Skin epidermis (tissue), 12 donors: Measurements from ENCODE around the gene VPS4A.

Experiments
- H3K27ac ChIP-seq, 21 experiments: fragments of 200-600 bp; sonication (generic) in 11 of 21; one replicate each; pipeline ENCODE4 v1.5.0; 2020; ENCODE audit warnings: mild to moderate bottlenecking in 3 of 21, inconsistent platforms in 2 of 21, moderate library complexity in 2 of 21
- H3K4me3 ChIP-seq, 7 experiments: fragments of 200-600 bp; sonication (generic) in 2 of 7; one replicate each; pipeline ENCODE4 v1.5.0; 2020; ENCODE audit warnings: inconsistent platforms in 2 of 7, mild to moderate bottlenecking in 2 of 7, moderate library complexity in 1 of 7

Gene VPS4A

DNA sequence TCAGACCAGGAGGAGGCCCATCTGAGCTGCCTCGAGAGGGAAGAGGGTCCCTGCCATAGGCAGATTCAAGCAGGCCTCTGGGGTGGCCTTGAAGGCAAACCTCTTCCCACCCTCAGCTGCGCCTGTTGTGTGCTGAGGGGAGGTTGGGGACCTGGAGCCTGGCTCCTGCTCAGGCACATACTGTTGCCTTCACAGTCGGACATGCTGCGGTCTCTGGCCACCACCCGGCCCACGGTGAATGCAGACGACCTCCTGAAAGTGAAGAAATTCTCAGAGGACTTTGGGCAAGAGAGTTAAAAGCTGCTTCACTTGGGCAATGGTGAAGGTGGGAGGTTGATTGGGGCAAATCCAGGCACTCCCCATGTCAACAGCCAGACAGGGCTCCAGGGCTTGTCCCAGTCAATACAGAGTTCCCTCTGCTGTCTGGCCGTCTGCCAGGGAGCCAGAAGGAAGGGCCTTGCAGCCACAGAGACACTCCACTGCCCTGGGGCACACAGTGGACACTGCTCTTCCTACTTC, 12.9 kb downstream of the VPS4A start:
- H3K4me3 ChIP-seq, result no peak overlapping the region
- H3K27ac ChIP-seq, result no peak overlapping the region

- H3K4me3 ChIP-seq, result no peak overlapping the region
- H3K27ac ChIP-seq, result no peak overlapping the region
Observed at GRCh38 chr16:69324585-69325253, 13.6 kb downstream of the VPS4A start.

DNA sequence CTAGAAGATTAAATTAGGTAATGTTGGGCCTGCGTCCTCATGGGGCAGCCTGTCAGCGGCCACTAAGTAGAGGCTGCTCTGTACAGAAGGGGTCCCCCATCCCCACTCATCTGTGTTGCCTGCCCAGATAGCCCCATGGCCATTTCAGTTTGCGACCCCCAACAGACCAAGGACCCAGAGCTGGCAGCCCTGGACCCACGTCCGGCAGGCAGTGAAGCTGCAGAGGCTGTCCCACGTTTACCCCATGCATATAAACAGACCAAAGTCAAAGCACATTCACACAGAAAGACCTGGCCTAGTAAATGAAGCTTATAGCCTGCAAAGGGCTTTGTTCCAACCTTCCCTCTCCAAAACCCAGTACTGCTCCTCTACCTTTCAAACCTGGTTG, 14.6 kb downstream of the VPS4A start:
- no peak overlapping the region for H3K4me3 ChIP-seq
- no peak overlapping the region for H3K27ac ChIP-seq

DNA sequence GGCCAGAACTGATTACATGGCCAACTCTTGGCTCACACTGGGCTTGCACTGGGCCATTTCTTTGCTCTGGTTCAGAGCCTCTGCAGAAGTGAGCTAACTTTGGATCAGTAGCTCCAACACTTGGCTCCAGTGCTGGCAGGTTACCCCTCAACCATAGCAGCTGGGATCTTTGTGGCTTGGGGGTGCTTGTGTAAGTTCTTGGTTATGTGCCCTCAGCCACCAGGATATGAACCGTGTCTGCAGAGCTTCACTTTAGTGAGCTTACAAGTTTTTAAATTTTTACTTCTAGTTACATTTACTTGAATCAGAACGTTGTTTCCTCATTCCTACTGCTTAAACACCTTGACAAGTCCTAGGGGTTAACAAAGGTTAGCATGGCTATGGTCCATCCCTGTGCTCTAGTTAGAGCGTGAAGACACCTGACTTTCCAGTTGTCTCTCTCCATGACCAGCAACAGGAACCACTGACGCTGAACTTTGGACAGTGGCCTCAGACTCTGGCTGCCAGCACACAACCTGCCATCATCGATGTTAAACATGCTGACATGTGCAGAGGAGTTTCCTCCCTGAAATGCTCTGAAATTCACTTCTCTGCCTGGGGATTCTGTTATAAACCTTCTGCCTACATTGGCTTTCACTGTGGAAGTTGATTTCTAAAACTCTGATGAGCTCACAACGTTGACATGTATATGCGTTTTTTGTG, 15.2 kb downstream of the VPS4A start:
- H3K27ac ChIP-seq, result no peak overlapping the region
- H3K4me3 ChIP-seq, result no peak overlapping the region

DNA sequence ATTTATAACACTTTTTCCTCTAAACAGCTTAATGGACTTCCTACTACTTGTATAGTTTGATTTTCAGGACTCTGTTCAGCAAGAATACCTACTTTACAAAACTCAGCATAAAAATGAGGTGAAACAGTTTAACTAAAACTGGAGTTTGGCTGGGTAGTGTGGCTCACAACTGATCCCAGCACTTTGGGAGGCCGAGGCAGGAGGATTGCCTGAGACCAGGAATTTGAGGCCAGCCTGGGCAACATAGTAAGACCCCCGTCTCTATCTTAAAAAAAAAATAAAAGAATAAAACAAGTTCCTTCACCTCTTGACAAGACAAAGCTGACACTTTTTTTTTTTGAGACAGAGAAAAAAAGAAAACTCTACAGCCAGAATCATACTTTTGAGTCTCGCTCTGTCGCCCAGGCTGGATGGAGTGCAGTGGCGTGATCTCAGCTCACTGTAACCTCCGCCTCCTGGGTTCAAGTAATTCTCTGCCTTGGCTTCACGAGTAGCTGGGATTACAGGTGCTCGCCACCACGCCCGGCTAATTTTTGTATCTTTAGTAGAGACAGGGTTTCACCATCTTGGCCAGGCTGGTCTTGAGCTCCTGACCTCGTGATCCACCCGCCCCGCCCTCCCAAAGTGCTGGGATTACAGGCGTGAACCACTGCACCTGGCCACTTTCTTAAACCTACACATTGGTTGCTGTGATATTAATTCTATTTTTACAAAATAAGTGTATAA, 16.6 kb downstream of the VPS4A start:
- Histone ChIP-seq H3K4me3 (no peak overlapping the region), H3K27ac (peak overlapping the region in 2 of 21 experiments; percentile 30 to 91)

DNA sequence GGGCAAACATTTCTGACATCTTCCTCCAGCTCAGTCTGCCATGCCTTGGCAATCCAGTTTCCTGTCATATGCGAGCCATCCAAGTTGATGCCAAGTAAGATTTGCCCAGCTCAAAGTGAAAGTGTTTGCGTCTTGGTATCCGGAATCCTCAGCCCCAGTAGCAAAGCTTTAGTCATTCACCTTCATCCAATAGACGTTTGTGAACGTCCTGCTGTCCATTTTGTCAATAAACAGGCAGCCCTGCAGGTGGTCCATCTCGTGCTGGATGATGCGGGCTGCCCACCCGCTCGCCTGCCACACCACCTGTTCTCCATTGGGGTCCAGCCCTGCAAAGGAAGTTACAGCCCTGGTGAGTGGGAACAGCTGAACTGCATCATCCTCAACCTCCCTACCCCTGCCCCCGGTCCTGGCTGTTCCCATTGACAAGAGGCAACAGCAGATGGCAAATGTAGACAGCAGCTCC, 17.7 kb downstream of the VPS4A start:
- Histone ChIP-seq H3K4me3 (peak overlapping the region in 4 of 7 experiments; percentile 93 to 100 (median 98)), H3K27ac (peak overlapping the region in 6 of 21 experiments; percentile 27 to 95 (median 59))

- H3K4me3 ChIP-seq, result peak overlapping the region; percentile 75 to 100 (median 93)
- H3K27ac ChIP-seq, result peak overlapping the region in 20 of 21 experiments; percentile 48 to 97 (median 91)
Observed at GRCh38 chr16:69329369-69330285, 18.5 kb downstream of the VPS4A start.

- H3K27ac ChIP-seq, result peak within 1 kb of the TSS; percentile 56 to 97 (median 91)
- H3K4me3 ChIP-seq, result peak within 1 kb of the TSS; percentile 75 to 100 (median 93)
Observed at GRCh38 chr16:69330286-69331109, 19.3 kb downstream of the VPS4A start, which contains the start of gene PDF. Gene PDF (minus strand): TSS chr16:69330588. CDS start chr16:69330570, 18 bp downstream.

GRCh38 chr16:69334696-69335095, 23.5 kb downstream of the VPS4A start:
- Histone ChIP-seq H3K27ac (no peak overlapping the region), H3K4me3 (no peak overlapping the region)

DNA sequence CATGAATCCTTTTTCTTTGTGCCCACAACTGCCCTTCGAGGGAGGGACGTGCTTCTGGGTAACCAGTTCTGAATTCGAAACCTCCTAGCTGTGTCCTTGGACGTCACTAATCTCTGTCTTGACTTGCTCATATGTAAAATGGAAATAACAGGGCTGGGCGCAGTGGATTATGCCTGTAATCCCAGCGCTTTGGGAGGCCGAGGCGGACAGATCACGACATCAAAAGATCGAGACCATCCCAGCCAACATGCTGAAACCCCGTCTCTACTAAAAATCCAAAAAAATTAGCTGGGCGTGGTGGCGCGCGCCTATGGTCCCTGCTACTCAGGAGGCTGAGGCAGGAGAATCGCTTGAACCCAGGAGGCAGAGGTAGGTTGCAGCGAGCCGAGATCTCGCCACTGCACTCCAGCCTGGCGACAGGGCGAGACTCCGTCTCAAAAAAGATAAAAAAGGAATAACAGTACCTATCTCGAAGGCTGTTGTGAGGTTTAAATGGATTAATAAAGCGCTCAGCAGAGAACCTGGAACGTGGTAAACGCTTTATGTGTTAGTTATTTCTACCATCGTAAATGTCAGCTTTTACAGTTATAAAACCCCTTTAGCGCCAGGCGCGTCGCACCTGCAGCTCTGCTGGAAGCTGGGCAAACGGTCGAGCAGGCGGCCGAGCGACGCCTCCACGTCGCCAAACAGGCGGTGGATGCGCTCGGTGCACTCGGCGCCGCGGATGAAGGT, 27.6 kb downstream of the VPS4A start:
- H3K27ac ChIP-seq, result peak overlapping the region; percentile 71 to 97 (median 88)
- H3K4me3 ChIP-seq, result peak overlapping the region; percentile 58 to 96 (median 85)

- peak within 1 kb of the TSS; percentile 58 to 96 (median 85) for H3K4me3 ChIP-seq
- H3K27ac ChIP-seq, result peak within 1 kb of the TSS; percentile 71 to 97 (median 89)
Observed at GRCh38 chr16:69339289-69340094, 28.3 kb downstream of the VPS4A start, which contains the start of the genes COG8 and NIP7. Gene COG8 (minus strand): TSS chr16:69339564. CDS start chr16:69339552, 12 bp downstream. Gene NIP7 (plus strand): TSS chr16:69339772. CDS start chr16:69339830, 58 bp downstream.

GRCh38 chr16:69340095-69340644, 29.0 kb downstream of the VPS4A start:
- H3K4me3 ChIP-seq, result peak overlapping the region; percentile 58 to 96 (median 85)
- peak overlapping the region; percentile 55 to 97 (median 89) for H3K27ac ChIP-seq

DNA sequence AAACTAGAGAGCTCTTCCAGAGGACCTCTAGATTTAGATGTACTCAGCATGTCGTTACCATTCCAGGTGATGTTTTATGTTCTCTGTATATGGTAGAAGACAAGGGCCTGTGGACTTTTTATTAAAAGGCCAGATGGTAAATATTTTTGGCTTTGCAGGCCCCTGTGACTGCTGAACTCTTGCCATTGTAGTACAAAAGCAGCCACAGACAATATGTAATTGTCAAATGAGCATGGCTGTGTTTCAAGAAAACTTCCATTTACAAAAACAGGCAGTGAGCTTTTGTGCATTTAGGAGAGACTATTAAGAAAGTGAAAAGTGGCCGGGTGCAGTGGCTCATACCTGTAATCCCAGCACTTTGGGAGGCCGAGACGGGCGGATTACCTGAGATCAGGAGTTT, 33.0 kb downstream of the VPS4A start:
- H3K4me3 ChIP-seq, result no peak overlapping the region
- H3K27ac ChIP-seq, result no peak overlapping the region

- peak overlapping the region in 1 of 21 experiments; percentile 0 for H3K27ac ChIP-seq
- no peak overlapping the region for H3K4me3 ChIP-seq
Observed at GRCh38 chr16:69345923-69346322, 34.8 kb downstream of the VPS4A start.

DNA sequence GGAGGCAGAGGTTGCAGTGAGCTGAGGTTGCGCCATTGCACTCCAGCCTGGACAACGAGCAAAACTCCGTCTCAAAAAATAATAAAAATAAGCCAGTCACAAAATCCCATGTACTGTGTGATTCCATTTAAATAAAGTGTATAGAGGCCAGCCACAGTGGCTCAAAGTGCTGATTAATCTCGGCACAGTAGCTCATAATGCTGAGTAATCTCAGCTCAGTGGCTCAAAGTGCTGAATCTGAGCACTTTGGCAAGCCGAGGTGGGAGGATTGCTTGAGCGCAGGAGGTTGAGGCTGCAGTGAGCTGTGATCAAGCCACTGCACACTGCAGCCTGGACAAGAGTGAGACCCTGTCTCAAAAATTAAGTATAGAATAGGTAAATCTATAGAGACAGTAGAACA, 35.5 kb downstream of the VPS4A start:
- Histone ChIP-seq H3K27ac (peak overlapping the region in 1 of 21 experiments; percentile 0), H3K4me3 (no peak overlapping the region)

DNA sequence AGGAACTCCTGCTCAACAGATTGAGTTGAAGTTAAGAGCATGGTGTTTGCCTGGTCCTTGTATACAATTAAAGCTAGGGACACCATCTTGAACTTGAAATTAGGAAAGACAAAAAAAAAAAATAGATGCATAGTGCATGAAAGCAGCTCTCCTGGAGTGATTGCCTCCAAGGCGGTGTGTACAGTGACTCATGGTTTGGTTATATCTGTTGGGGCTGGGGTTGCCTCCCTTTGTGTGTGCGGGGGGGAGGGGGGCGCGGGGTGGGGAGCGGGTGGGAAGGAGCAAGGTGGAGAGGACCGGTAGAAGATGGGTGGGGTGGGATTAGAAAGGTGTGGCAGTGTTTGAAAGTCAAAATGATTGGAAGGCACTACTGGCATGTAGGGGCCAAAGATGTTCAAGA, 37.1 kb downstream of the VPS4A start:
- no peak overlapping the region for H3K4me3 ChIP-seq

More for the DNA sequence above, 37.1 kb downstream of the VPS4A start:
- no peak overlapping the region for H3K27ac ChIP-seq
